ENCODE measurements around the gene PTPRF.

GRCh38 chr1:43548285-43549271 is 17.9 kb downstream of the PTPRF start:
- TF ChIP-seq POLR2A (IDR thresholded peaks at IDR 0.05) (no peak), CTCF (IDR thresholded peaks at IDR 0.05 in 8 of 11, conservative IDR thresholded peaks at IDR 0.05 in 3 of 11) (no peak), POLR2AphosphoS5 (IDR thresholded peaks at IDR 0.05) (no peak)

All from spleen (tissue), 7 donors.